GM10847 (cell line): Measurements from ENCODE around the gene ANO2.

Source experiments
- POLR2A ChIP-seq: IDR thresholded peaks from 2 replicates; pipeline ENCODE4 v1.6.1; 2011; ENCODE audit not compliant: insufficient read length; ENCODE audit errors: extremely low read depth

Gene ANO2

DNA sequence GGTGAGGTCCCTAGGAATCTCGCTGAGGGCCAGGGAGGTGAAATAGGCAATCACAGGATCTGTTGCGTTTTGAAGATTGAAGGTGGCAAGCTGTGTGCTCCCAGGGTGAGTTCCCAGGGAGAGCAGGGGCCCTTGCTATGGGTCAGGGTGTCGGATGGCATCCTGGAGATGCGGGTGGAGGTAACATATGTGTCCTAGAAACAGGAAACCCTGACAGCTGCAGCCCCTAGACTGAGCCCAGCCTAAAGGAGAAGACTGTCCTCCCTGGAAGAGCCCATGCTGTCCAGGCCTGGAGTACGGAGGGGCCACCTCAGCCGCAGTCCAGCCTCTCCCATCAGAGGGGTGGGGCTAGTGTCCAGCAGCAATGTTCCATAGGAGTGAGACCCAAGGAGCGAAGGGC, 318.9 kb downstream of the ANO2 start:
- TF ChIP-seq POLR2A = no peak

- TF ChIP-seq POLR2A = no peak
Measured at GRCh38 chr12:5624486-5625272, 320.4 kb downstream of the ANO2 start.

DNA sequence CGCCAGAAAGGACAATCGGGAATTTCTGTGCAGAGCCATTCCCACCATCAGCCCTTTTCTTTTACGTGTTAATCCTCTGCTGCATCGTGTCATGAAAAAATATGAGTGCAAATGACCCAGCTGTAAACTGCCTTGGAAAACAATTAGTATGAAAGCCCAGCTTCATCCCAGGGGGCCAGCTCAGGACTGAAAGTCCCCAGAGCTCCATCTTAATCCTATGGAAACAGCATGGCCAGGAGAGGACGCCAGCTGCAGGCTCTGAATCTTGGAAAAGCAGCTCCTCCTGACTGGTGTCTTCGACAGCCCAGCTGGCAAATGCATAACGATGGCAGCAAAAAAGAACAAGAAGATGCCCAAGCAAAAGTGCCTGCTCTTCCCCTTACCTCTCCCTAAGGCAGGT, 321.6 kb downstream of the ANO2 start:
- TF ChIP-seq POLR2A = no peak

GRCh38 chr12:5622280-5622679, 322.8 kb downstream of the ANO2 start:
- TF ChIP-seq POLR2A = no peak

DNA sequence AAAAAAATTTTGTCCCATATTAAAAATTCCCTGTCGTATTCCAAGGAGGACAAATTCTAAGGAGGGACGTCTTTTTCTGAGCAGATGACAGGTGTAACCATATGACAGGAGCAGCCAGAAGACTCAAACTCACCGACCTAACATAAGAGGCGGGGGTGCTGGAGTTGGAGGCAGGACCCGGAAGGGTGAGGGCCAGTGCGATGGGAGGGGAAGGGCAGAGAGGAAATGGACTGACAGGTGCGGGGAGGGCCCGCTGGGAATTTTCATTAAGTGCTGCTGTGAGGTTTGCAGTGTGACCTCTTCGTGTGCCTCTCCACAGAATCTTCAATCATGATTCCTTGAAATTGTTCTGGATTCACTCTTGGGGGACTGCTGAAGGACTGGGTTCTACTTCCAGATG, 323.7 kb downstream of the ANO2 start:
- TF ChIP-seq POLR2A = no peak

GRCh38 chr12:5620896-5621295, 324.2 kb downstream of the ANO2 start:
- TF ChIP-seq POLR2A = no peak

DNA sequence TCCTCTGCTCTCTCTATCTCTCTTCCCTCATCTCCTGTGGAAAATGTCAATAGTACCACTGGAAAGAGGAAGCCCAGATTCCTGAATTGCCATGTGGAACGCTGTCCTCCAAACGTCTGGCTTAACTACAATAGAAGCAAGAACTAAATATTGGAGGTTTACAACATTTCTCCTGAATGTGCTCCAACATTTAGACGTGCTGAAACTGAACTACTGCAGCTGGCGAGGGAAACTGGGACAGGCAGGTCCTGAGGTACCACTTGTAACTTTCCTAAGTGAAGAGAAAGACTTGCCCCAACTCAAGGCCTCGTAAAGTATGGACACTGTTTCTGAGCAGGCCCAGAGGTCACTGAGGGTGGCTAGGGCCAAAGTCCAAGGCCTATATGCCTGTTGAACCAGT, 325.4 kb downstream of the ANO2 start:
- TF ChIP-seq POLR2A = no peak

- TF ChIP-seq POLR2A = no peak
Measured at GRCh38 chr12:5616854-5617253, 328.2 kb downstream of the ANO2 start.

DNA sequence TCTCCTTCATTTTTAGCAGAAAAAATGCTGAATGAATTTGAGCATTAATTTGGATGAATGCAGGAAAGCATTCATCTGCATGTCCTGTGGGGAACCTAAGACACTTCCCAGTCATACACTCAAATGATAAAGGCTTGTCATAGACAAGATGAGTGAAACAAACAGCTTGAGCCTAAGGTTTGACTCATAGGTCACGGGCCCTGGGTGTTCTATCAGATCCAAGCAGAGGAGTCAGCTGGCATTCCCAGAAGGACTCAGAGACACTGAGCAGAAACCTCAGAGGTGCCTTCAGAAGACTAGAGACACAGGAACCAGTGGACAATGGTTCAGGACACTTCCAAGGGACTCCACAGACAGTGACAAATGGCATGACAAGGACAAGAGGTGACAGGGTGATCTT, 329.3 kb downstream of the ANO2 start:
- TF ChIP-seq POLR2A = no peak

- TF ChIP-seq POLR2A = no peak
Measured at GRCh38 chr12:5614256-5614655, 330.8 kb downstream of the ANO2 start.

- no peak for TF ChIP-seq POLR2A
Measured at GRCh38 chr12:5612556-5613410, 332.3 kb downstream of the ANO2 start.

DNA sequence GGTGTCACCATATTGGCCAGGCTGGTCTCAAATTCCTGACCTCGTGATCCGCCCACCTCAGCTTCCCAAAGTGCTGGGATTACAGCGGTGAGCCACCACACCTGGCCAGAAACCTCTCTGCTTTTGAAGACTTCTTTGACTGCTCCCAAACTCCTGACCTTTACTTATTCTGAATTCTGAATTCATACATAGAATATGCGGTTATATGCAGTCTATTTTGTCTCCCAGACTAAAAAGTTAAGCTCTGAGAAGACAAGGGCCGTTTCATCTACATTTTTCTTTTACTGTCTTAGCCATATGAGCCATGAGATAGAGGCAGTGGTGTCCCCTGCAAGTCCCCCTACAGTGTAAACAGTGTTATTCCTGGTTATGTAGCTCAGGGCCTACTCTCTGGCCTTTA, 333.9 kb downstream of the ANO2 start:
- TF ChIP-seq POLR2A = no peak

DNA sequence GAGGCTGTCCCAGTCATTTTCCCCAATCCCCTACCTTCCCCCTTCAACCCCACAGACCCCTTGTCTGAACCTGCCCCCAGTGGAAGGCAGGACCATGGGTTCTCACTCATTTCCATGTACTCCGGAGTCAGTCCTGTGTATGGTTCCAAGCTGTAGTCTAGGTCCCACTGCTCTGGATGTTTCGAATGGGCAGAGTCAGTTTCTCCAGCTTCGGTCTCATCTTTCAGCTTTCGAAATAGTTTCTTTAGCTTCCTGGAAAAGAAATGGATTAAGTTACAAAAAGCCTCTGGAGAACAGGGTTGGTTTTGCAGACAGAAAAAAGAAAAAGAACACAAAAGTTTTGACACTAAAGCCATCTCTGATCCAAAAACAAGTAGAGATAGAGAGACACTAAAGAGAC, 345.7 kb downstream of the ANO2 start:
- TF ChIP-seq POLR2A = no peak

DNA sequence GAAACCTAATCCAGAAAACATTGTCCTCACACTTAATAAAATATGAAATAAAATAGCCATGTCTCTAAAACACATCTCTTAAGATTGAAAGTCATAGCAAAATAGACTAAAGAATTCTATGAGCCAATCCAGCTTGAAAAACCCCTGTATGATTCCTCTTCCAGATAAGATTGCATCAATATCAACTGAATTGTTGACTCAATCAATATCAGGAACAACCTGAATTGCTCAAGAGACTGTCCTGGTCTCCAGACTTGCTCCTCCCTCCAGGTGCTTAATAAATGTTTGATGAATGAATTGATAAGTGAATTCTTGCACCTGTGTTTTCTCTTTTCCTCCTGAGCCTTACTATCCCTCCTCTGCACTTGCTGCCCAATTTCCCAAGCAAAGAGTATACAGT, 351.1 kb downstream of the ANO2 start:
- TF ChIP-seq POLR2A = no peak

- TF ChIP-seq POLR2A = no peak
Measured at GRCh38 chr12:5593086-5593485, 352.0 kb downstream of the ANO2 start.

- TF ChIP-seq POLR2A = no peak
Measured at GRCh38 chr12:5592310-5592709, 352.7 kb downstream of the ANO2 start.
